ENCODE measurements around the gene SNORC.
A peak's percentile ranks its signal among the peaks of the same experiment; 100 is the strongest.

Gene SNORC

GRCh38 chr2:232860593-232861241 lies 9.3 kb upstream of the SNORC start:
- H3K4me1 ChIP-seq, result no peaks in the 10 kb centered on the region
- no peak overlapping the region for H3K4me2 ChIP-seq
- H3K27ac ChIP-seq, result no peak overlapping the region
- H4K20me1 ChIP-seq, result no peaks in the 10 kb centered on the region; a peak in 1 of 22 replicates
- no peaks in the 10 kb centered on the region for H3K27me3 ChIP-seq
- no peak overlapping the region for H3K9ac ChIP-seq
- no peak overlapping the region for H3K4me3 ChIP-seq
- no peaks in the 10 kb centered on the region for H3K9me3 ChIP-seq (replicated peaks in 1 of 11)
- H3K36me3 ChIP-seq, result peaks cover 43 to 59% (median 53%) of the 10 kb centered on the region in 11 experiments
- no peak for TF ChIP-seq Cebpa-rat (IDR thresholded peaks at IDR 0.05)

DNA sequence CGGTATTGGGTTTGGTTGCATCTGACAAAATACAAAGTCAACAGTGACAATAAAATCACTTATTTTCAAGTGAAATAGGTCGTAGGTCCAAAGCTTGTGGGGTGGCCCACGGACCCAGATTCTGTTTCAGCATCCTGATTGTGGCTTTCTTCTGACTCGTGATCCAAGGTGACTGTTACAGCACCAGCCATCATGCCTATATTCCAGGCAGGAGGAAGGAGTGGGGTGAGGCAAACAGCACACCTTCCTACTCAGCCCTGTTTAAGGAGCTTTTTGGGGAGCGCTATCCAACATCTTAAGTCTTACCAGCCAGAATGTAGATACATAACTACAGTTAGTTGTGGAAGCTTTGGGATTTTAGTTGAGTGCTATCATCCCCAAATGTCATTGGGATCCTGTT lies 8.7 kb upstream of the SNORC start:
- Histone ChIP-seq H3K4me2 (no peak overlapping the region), H4K20me1 (no peaks in the 10 kb centered on the region; a peak in 1 of 22 replicates), H3K36me3 (peaks cover 36 to 52% (median 47%) of the 10 kb centered on the region in 11 experiments), H3K9me3 (replicated peaks in 1 of 11) (no peaks in the 10 kb centered on the region), H3K4me3 (no peak overlapping the region), H3K4me1 (no peaks in the 10 kb centered on the region), H3K9ac (no peak overlapping the region), H3K27me3 (no peaks in the 10 kb centered on the region), H3K27ac (no peak overlapping the region)
- no peak for TF ChIP-seq Cebpa-rat (IDR thresholded peaks at IDR 0.05)

DNA sequence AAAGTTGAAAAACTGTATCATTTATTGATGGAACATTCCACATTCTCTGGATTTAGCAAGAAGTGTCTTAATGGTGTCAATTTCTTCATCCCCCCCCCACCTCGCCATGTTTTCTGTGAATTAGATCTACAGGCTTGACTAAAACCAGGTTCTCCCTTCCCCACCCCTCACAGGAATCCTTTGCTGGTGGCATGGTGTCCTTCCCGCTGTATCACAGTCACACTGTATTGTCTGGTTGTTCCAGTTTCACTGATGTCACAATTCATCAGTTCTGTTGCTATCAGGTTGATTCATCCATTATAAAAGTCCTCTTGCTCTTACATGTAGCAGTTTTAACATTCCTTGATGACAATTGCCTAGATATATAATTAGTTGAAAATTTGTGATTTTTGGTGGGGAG lies 6.1 kb upstream of the SNORC start:
- no peak for TF ChIP-seq Cebpa-rat (IDR thresholded peaks at IDR 0.05)
- H3K4me3 ChIP-seq, result no peak overlapping the region
- no peaks in the 10 kb centered on the region for H3K27me3 ChIP-seq
- peaks cover 10 to 26% (median 20%) of the 10 kb centered on the region in 11 experiments for H3K36me3 ChIP-seq
- no peaks in the 10 kb centered on the region for H3K4me1 ChIP-seq
- no peak overlapping the region for H3K4me2 ChIP-seq
- H3K27ac ChIP-seq, result no peak overlapping the region
- no peak overlapping the region for H3K9ac ChIP-seq
- no peaks in the 10 kb centered on the region for H3K9me3 ChIP-seq (replicated peaks in 1 of 11)
- no peaks in the 10 kb centered on the region; a peak in 1 of 22 replicates for H4K20me1 ChIP-seq

DNA sequence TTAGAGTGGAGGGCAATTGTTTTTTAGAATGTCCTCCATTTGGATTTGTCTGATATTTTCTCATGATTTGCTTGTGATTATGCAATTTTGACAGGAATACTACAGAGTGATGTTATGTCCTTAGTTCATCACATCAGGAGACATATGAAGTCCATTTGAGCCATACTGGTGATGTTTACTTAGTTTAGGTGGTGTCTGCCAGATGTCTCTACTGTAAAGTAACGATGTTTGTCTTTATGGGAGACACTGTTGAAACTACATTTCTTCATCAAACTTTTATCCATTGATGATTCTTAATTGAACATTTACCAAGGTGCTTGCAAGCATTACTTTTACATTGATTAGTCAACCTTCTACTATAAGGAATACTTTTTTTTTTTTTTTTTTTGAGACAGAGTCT lies 4.9 kb upstream of the SNORC start:
- no peak overlapping the region for H3K4me2 ChIP-seq
- H4K20me1 ChIP-seq, result no peaks in the 10 kb centered on the region; a peak in 1 of 22 replicates
- H3K9ac ChIP-seq, result no peak overlapping the region
- no peaks in the 10 kb centered on the region for H3K27me3 ChIP-seq
- no peak for TF ChIP-seq Cebpa-rat (IDR thresholded peaks at IDR 0.05)
- no peaks in the 10 kb centered on the region for H3K9me3 ChIP-seq (replicated peaks in 1 of 11)
- no peaks in the 10 kb centered on the region for H3K4me1 ChIP-seq
- H3K4me3 ChIP-seq, result no peak overlapping the region
- peaks cover 0 to 14% (median 10%) of the 10 kb centered on the region in 11 experiments; a peak in 15 of 22 replicates for H3K36me3 ChIP-seq
- H3K27ac ChIP-seq, result no peak overlapping the region

GRCh38 chr2:232866104-232866503 lies 4.0 kb upstream of the SNORC start:
- Histone ChIP-seq H3K27me3 (no peaks in the 10 kb centered on the region), H3K4me3 (no peak overlapping the region), H3K9me3 (replicated peaks in 1 of 11) (no peaks in the 10 kb centered on the region), H3K36me3 (peaks cover 0 to 7% (median 3%) of the 10 kb centered on the region in 11 experiments; a peak in 11 of 22 replicates), H4K20me1 (peaks cover 0 to 1% (median 0%) of the 10 kb centered on the region in 11 experiments; a peak in 2 of 22 replicates), H3K27ac (no peak overlapping the region), H3K4me1 (peaks cover 0 to 5% (median 0%) of the 10 kb centered on the region in 10 experiments; a peak in 1 of 20 replicates), H3K9ac (no peak overlapping the region), H3K4me2 (no peak overlapping the region)
- TF ChIP-seq Cebpa-rat (IDR thresholded peaks at IDR 0.05), result no peak

GRCh38 chr2:232869138-232870017 lies 686 bp upstream of the SNORC start:
- Histone ChIP-seq H3K4me1 (peaks cover 0 to 12% (median 6%) of the 10 kb centered on the region in 10 experiments; a peak in 9 of 20 replicates), H3K27ac (no peak overlapping the region), H3K4me3 (no peak overlapping the region)

GRCh38 chr2:232870766-232871371 lies 805 bp downstream of the SNORC start:
- no peaks in the 10 kb centered on the region for H3K9me3 ChIP-seq (replicated peaks in 1 of 11)
- no peak overlapping the region for H3K4me2 ChIP-seq
- H3K4me3 ChIP-seq, result no peak overlapping the region
- no peak overlapping the region for H3K9ac ChIP-seq
- no peak overlapping the region for H3K27ac ChIP-seq
- peaks cover 0 to 13% (median 6%) of the 10 kb centered on the region in 10 experiments; a peak in 9 of 20 replicates for H3K4me1 ChIP-seq
- no peak for TF ChIP-seq Cebpa-rat (IDR thresholded peaks at IDR 0.05)
- H4K20me1 ChIP-seq, result peaks cover 0 to 17% (median 0%) of the 10 kb centered on the region in 11 experiments; a peak in 7 of 22 replicates
- H3K36me3 ChIP-seq, result no peaks in the 10 kb centered on the region
- peaks cover 16 to 24% (median 17%) of the 10 kb centered on the region in 11 experiments for H3K27me3 ChIP-seq

More at GRCh38 chr2:232869138-232870017, 686 bp upstream of the SNORC start:
- Histone ChIP-seq H3K36me3 (no peaks in the 10 kb centered on the region), H4K20me1 (peaks cover 0 to 9% (median 0%) of the 10 kb centered on the region in 11 experiments; a peak in 5 of 22 replicates), H3K9me3 (replicated peaks in 1 of 11) (no peaks in the 10 kb centered on the region), H3K9ac (no peak overlapping the region), H3K27me3 (peaks cover 1 to 9% (median 2%) of the 10 kb centered on the region in 11 experiments; a peak in 20 of 22 replicates), H3K4me2 (no peak overlapping the region)
- no peak for TF ChIP-seq Cebpa-rat (IDR thresholded peaks at IDR 0.05)

DNA sequence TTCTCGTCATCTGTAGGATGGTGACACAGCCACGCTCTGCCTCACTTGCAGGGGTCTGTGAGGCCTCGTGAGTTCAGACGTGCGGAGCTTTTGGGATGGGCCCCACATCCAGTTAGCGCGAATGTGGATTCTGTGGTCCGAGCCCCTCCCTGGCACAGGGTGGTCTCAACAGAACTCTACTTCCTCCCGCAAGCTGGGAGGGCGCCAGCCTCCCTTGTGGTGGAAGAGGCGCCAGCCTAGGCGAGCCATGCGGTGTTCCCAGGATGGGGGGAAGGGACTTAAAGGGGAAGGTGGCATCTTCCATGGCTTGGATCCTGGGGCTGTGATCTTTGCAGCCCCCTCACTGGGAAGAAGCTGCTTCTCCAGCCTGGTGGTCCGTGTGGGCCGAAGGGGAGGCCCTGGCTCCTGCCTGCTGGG lies 1.4 kb downstream of the SNORC start:
- Histone ChIP-seq H3K27me3 (peaks cover 21 to 30% (median 23%) of the 10 kb centered on the region in 11 experiments), H3K4me2 (no peak overlapping the region), H3K9me3 (replicated peaks in 1 of 11) (no peaks in the 10 kb centered on the region), H4K20me1 (peaks cover 0 to 17% (median 1%) of the 10 kb centered on the region in 11 experiments; a peak in 8 of 22 replicates), H3K9ac (no peak overlapping the region), H3K4me1 (peaks cover 2 to 17% (median 9%) of the 10 kb centered on the region in 10 experiments; a peak in 17 of 20 replicates), H3K4me3 (no peak overlapping the region), H3K27ac (0 out of 22 replicates have a peak overlapping the region, but pooled peaks of 1 of the 11 experiments have one; percentile 18), H3K36me3 (no peaks in the 10 kb centered on the region)
- no peak for TF ChIP-seq Cebpa-rat (IDR thresholded peaks at IDR 0.05)
